ENCODE data around the gene ANP32E.
"Not testable (repeated sequence)": the region's sequence is repeated elsewhere in the genome, so short reads cannot be mapped to it uniquely, and the experiment has no call there.

ANP32E gene

DNA sequence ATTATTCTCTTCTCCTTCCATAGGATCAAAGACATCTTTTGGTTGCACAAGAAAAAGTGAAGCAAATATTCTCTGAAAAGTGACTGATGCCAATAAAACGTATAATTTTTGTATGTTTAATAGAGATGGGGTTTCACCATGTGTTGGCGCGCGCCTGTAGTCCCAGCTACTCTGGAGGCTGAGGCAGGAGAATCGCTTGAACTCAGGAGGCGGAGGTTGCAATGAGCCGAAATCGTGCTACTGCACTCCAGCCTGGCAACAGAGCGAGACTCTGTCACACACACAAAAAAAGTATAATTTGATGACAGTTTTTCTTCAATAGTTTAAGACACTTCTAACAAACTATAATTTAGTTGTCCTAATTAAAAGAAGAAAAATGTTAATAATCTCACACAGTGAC is 23.8 kb downstream of the ANP32E start:
- no peak for DNase-seq (ENCODE audit: low spot score)

GRCh38 chr1:150210706-150211105 is 25.2 kb downstream of the ANP32E start:
- no peak for DNase-seq (ENCODE audit: low spot score)

DNA sequence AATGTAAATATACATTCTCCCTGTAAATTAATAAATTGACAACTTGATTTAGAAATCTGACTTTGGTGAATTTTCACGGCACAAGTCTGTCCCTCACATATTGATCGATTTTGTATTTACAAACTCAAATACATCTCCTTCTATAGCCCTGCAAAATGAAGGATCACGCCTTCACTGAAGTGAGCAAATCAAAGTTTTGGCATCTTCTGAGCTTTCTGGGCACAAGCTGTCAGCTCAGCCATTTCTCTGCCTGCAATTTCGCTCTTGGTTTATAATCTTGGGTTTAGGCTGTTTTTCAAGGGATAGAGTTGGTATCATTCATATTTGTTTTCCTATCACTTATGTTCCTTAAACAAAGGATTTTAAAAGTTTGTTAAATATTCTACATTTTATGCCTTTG is 25.8 kb downstream of the ANP32E start:
- DNase-seq (ENCODE audit: low spot score) = no peak

DNA sequence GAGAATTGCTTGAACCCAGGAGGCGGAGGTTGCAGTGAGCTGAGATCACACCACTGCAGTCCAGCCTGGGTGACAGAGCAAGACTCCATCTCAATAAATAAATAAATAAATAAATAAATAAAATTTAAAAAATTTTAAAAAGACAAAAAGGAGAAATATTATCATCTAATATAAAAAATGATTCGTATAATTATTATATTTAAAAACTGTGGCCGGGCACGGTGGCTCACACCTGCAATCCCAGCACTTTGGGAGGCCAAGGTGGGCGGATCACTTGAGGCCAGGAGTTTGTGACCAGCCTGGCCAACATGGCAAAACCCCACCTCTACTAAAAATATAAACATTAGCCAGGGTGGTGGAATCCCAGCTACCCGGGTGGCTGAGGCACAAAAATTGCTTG is 27.5 kb downstream of the ANP32E start:
- DNase-seq (ENCODE audit: low spot score) = not testable (repeated sequence)

DNA sequence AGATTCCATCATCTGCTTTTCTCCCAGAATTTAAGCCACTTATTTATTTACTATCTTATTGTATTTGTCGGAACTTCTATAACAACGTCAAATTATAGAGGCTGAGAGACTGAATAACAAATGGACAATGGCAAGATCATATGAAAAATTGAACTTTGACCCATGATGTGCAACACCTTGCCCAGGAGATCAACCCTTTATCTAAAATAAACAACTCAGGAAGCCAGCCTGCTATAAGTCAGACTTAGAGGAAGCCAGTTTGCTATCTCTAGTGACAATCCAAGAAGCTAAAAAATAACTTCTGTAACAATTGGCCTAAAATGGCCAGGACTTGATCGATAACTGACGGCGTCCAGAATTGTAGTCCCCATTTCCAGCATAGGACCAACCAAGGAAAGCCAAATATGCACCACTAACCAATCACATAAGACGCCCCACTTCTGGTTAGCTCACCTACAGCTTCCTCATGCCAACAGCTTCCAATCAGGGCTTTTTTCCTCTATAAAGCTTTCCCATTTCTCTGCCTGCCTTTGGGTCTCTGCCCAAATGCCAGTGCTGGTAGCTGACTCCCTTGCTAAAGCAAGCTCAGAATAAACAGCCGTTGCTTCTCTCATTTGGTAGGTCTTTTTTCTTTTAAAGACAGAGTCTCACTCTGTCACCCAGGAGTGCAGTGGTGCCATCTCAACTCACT is 28.5 kb downstream of the ANP32E start:
- DNase-seq (ENCODE audit: low spot score) = no peak

DNA sequence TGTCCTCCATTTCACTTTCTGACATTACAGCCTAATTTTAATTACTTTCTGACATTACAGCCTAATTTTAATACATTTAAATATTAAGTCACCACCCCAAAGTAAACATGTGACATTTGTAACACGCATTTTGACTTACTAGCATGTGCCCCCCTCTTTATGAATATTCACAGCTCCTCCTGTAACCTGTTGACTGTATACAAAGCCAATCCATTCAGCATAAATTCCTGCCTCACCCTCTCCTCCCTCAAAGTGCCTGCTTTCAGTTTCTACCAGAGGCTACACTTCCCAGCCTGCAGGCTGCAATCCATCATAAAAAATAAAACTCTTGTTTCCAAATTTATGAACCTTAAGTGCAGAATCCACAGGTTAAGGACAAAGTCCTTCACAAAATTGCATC is 39.5 kb downstream of the ANP32E start:
- no peak for DNase-seq (ENCODE audit: low spot score)

DNA sequence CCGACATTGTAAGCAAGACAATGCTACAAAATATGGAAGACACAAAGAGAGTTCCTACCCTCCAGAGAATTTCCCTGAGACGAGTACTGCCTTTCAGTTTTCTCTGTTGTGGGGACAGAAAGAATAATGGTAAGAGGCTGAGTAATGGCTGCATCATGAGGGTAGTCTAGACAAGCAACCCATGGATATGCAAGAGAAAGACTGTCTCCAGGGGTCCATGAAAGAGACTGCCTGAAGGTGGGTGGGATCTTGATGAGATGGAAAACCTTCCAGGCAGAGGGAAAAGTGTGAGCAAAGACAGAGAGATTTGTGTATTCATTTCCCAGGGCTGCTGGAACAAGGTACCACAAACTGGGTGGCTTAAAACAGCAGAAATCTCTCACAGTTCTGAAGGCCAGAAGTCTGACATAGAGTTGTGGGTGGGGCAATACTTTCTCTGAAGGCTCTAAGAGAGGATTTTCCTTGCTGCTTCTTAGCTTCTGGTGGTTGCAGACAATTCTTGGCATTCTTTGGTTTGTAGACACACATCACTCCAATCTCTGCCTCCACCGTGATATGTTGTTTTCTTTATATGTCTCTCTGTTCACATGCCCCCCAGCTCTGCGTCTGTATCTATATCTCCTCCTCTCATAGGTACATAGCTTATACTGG is 41.4 kb downstream of the ANP32E start:
- DNase-seq (ENCODE audit: low spot score) = no peak

DNA sequence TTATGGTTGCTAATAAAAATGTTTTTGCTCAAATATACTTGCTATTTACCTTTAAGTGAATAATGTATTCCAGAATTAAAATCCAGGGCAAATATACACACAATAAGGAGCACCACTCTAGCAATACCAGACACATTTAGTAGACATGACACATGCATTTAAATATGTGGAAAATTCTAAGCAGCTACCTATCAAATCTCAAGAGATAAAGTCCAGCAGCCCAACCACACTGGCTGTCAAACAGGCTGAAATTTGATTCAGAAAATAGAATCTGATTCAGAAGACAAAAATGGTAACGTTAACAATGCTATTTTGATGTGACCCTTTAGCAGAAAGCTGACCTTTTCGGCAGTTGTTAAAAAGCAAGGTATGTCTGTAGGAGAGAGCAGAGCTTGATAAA is 43.9 kb downstream of the ANP32E start:
- no peak for DNase-seq (ENCODE audit: low spot score)

DNA sequence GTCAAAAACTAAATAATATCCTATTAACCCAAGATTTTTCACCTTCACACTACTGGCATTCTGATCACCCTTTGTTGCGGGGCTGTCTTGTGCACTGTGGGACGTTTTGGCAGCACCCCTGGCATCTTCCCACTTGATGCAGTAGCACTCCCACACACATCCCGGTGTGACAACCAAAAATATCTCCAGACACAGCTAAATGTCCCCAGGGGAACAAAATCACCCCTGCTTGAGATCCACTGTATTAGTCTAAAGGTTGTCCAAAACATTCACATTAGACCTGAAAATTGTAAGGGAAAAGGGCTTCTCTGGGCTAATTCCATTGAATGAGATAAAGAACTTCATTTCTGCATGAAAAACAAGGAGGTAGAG is 48.4 kb downstream of the ANP32E start:
- DNase-seq (ENCODE audit: low spot score) = no peak

DNA sequence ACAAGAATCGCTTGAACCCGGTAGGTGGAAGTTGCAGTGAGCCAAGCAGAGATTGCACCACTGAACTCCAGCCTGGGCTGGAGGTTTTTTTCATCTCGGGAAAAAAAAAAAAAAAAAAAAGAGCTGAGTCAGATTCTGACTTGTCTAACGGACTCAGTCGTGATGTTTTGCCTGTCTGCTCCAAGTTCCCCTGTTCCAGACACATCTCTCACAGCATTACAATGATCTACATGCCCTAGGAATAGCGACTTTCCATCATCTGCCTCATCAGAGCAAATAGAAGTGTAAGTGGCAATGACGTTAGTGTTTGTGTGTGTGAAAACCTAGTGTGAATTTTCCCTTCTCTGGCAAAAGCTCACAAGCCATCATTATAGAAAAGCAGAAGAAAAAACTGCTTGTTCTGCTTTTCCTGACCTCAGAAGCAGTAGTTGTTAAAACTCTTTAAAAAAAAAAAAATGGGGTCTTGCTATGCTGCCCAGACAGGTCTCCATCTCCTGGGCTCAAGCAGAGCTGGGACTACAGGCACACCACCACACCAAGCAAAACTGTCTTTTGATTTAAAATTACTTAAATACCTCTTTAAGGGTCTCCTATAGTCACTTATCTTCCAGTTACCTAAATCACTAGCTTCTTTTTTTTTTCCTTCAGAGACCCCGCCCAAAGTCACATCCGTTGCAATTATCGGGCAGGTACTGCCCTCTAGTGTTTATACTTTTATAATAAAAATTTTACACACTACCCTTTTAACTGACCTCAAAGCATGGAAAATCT is 48.9 kb downstream of the ANP32E start:
- DNase-seq (ENCODE audit: low spot score) = peak; percentile 51

DNA sequence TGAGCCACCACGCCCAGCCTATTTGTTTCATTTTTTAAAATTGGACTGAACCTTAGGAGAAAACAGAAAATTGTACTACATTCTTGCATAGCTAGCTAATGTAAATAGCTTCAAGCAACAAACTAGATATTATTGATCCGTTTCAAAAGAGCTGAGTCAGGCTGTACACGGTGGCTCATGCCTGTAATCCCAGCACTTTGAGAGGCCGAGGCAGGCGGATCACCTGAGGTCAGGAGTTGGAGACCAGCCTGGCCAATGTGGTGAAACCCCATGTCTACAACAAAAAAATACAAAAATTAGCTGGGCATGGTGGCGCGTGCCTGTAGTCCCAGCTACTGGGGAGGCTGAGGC is 49.5 kb downstream of the ANP32E start:
- not testable (repeated sequence) for DNase-seq (ENCODE audit: low spot score)

- DNase-seq (ENCODE audit: low spot score) = no peak
Observed at GRCh38 chr1:150185481-150185880, 50.4 kb downstream of the ANP32E start.

DNA sequence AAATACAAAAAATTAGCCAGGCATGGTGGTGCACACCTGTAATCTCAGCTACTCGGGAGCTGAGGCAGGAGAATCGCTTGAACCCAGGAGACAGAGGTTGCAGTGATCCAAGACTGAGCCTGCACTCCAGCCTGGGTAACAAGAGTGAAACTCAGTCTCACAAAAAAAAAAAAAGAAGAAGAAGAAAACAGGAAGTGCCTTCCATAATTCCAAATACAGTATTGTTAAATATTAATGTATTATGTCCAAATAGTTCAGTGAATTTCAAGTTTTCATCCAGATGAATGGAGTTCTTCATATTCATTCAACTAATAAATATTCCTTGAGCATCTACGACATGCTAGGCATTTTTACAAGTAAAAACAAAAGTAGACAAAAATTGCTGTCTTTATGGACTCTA is 52.9 kb downstream of the ANP32E start:
- DNase-seq (ENCODE audit: low spot score) = no peak

DNA sequence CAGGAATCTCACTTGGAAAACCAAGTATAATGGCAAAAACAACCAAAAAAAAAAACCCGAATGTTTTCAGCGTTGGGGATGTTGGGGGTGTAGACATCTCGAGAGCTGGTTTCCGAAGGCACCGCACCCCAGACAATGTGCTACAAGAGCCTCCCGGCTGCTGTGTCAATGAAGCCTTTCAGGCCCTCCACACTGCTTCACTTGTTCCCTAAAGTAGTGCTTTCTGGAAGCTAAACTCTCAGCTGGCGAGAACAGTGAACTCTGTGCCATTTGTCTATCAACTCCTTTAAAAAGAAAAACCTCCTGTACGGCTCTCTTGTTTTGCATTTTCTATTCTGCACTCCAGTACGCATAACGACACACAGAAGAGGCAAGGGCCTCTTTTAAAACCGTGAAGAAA is 53.7 kb downstream of the ANP32E start:
- no peak for DNase-seq (ENCODE audit: low spot score)

- DNase-seq (ENCODE audit: low spot score) = no peak
Observed at GRCh38 chr1:150180474-150180873, 55.4 kb downstream of the ANP32E start.

DNA sequence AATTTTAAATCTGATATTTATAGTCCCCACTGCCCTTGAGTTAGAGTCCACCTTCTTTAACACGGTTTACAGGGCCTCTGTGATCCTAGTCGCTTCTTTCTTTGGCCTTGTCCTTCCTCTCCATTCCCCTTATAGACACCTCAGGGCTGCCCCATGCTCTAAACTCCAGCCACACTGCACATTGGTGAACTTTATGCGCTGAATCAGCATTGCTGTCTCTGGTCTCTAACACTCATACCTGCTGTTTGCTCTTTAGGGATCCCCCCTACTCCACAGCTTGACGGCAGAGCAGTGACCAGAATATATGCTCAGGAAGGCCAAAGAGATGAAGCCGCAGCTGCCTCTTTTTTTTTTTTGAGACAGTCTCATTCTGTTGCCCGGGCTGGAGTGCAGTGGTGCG is 56.0 kb downstream of the ANP32E start:
- DNase-seq (ENCODE audit: low spot score) = no peak

- DNase-seq (ENCODE audit: low spot score) = no peak
Observed at GRCh38 chr1:150178548-150178947, 57.4 kb downstream of the ANP32E start.

DNA sequence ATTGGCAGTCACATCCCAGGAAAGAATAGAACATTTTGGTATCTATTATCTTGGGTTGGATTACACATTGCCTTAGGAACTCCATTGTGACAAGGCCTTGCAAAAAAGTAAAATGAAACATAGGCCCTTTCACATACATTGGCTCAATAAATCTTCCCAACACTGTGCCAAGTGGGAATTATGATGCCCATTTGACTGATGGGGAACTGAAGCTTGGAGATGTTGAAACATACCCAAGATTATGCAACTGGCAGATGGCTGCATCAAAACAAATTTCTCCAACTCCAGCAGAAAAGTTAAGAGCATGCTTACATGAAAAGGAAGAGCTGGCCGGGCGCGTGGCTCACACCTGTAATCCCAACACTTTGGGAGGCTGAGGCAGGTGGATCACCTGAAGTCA is 59.3 kb downstream of the ANP32E start:
- no peak for DNase-seq (ENCODE audit: low spot score)

DNA sequence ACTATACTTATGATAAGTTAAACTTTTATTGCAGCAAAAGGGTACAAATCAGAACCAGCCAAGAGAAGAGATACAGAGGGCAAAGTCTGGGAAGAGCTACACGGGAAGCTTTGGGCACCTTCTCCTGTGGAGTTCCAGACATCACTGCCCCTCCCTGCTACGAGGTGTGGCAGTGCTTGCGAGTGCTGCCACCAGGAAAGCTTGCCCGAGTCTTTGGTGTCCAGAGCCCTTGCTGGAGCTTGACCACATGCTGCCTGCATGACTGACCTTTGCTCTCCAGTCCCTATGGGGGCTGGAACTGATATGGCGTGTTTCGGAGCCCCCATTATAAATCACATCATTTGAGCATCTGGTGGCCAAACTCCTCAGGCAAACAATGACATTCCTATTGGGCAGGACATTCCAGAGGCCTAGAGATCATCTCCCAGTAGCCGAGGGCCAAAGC is 62.7 kb downstream of the ANP32E start:
- DNase-seq (ENCODE audit: low spot score) = no peak

DNA sequence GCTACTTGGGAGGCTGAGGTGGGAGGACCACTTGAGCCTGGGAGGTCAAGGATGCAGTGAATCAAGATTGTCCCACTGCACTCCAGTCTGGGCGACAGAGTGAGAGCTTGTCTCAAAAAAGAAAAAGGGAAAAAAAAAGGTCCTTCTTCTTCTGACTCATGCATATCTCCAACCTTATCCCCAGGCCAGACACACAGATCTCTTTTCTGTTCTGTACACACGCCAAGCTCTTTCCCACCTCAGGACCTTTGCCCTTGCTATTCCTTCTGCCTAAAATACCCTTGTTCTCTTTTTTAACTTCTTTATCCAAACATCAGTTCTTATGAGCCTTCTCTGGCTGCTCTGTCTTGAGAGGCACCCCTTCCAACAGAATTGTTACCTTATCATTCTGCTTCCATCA is 64.1 kb downstream of the ANP32E start:
- DNase-seq (ENCODE audit: low spot score) = no peak

- DNase-seq (ENCODE audit: low spot score) = peak; percentile 55
Observed at GRCh38 chr1:150168960-150169601, 66.8 kb downstream of the ANP32E start.
